ENCODE data around the gene CEP164. TPM values are rescaled to one million over a fixed set of nuclear protein-coding genes. Genes with fewer than 3 reads are reported as not detected.

Gene CEP164
- total RNA-seq, 1 donor from 2014 or later = 36.1 TPM

- no peak for DNase-seq (ENCODE audit: low read depth)
- Mint-ChIP-seq H3K4me3 (ENCODE audit: unreplicated experiment) (no peak overlapping the region), H3K9me3 (ENCODE audit: unreplicated experiment) (no peaks in the 10 kb centered on the region), H3K27ac (ENCODE audit: unreplicated experiment) (no peak overlapping the region), H3K36me3 (ENCODE audit: low read depth, unreplicated experiment) (no peaks in the 10 kb centered on the region), H3K4me1 (ENCODE audit: low read depth, unreplicated experiment) (no peaks in the 10 kb centered on the region), H3K27me3 (ENCODE audit: low read depth, unreplicated experiment) (peaks cover 58% of the 10 kb centered on the region)
- H3K36me3 ChIP-seq (ENCODE audit: insufficient read depth, low read length) = no peaks in the 10 kb centered on the region
- peak overlapping the region; percentile 56 for H3K4me2 ChIP-seq (ENCODE audit: low read length)
- peaks cover 11% of the 10 kb centered on the region for H3K27me3 ChIP-seq (ENCODE audit: insufficient read depth, low read length)
- no peak overlapping the region for H2AFZ ChIP-seq (ENCODE audit: low read depth, low read length)
- FAIRE-seq = no peak
- no peak for TF ChIP-seq EZH2 (IDR thresholded peaks at IDR 0.05; ENCODE audit: insufficient read depth, low read length)
- TF ChIP-seq CTCF (IDR thresholded peaks at IDR 0.05; ENCODE audit: insufficient read depth, low read depth, low read length) = no peak
- no peak overlapping the region for H3K4me3 ChIP-seq (ENCODE audit: insufficient read depth, low read depth, low read length)
- H4K20me1 ChIP-seq (ENCODE audit: insufficient read depth, low read length) = no peaks in the 10 kb centered on the region
- H3K4me1 ChIP-seq (ENCODE audit: insufficient read depth, low read length) = no peaks in the 10 kb centered on the region
- H3K9ac ChIP-seq (ENCODE audit: low read length) = no peak overlapping the region
- H3K27ac ChIP-seq (ENCODE audit: low read depth, low read length) = no peak overlapping the region
- no peaks in the 10 kb centered on the region for H3K9me3 ChIP-seq (ENCODE audit: insufficient read depth, low read depth, low read length)
- H3K79me2 ChIP-seq (ENCODE audit: insufficient read depth, low read length) = no peaks in the 10 kb centered on the region
These were observed 98.1 kb downstream of the CEP164 start for GRCh38 chr11:117425679-117426296.

- no peak overlapping the region for H3K4me3 ChIP-seq (ENCODE audit: insufficient read depth, low read depth, low read length)
- FAIRE-seq (peak; percentile 64), DNase-seq (ENCODE audit: low read depth) (no peak)
- no peak overlapping the region for H3K27ac ChIP-seq (ENCODE audit: low read depth, low read length)
- H3K27me3 ChIP-seq (ENCODE audit: insufficient read depth, low read length) = peaks cover 11% of the 10 kb centered on the region
- no peaks in the 10 kb centered on the region for H3K36me3 ChIP-seq (ENCODE audit: insufficient read depth, low read length)
- H3K4me1 Mint-ChIP-seq (ENCODE audit: low read depth, unreplicated experiment) = no peaks in the 10 kb centered on the region
- H3K4me2 ChIP-seq (ENCODE audit: low read length) = peak overlapping the region; percentile 56
- no peak overlapping the region for H3K4me3 Mint-ChIP-seq (ENCODE audit: unreplicated experiment)
- no peaks in the 10 kb centered on the region for H4K20me1 ChIP-seq (ENCODE audit: insufficient read depth, low read length)
- TF ChIP-seq CTCF (IDR thresholded peaks at IDR 0.05; ENCODE audit: insufficient read depth, low read depth, low read length) (peak; percentile 90), EZH2 (IDR thresholded peaks at IDR 0.05; ENCODE audit: insufficient read depth, low read length) (no peak)
- H3K36me3 Mint-ChIP-seq (ENCODE audit: low read depth, unreplicated experiment) = no peaks in the 10 kb centered on the region
- H3K9ac ChIP-seq (ENCODE audit: low read length) = no peak overlapping the region
- peaks cover 63% of the 10 kb centered on the region for H3K27me3 Mint-ChIP-seq (ENCODE audit: low read depth, unreplicated experiment)
- H2AFZ ChIP-seq (ENCODE audit: low read depth, low read length) = no peak overlapping the region
- no peaks in the 10 kb centered on the region for H3K9me3 ChIP-seq (ENCODE audit: insufficient read depth, low read depth, low read length)
- H3K4me1 ChIP-seq (ENCODE audit: insufficient read depth, low read length) = no peaks in the 10 kb centered on the region
- no peaks in the 10 kb centered on the region for H3K79me2 ChIP-seq (ENCODE audit: insufficient read depth, low read length)
- no peaks in the 10 kb centered on the region for H3K9me3 Mint-ChIP-seq (ENCODE audit: unreplicated experiment)
- no peak overlapping the region for H3K27ac Mint-ChIP-seq (ENCODE audit: unreplicated experiment)
These were observed 98.6 kb downstream of the CEP164 start for GRCh38 chr11:117426297-117426685.

- Histone ChIP-seq H3K27ac (ENCODE audit: low read depth, low read length) (no peak overlapping the region), H3K27me3 (ENCODE audit: insufficient read depth, low read length) (peaks cover 11% of the 10 kb centered on the region), H3K4me2 (ENCODE audit: low read length) (no peak overlapping the region), H3K4me1 (ENCODE audit: insufficient read depth, low read length) (no peaks in the 10 kb centered on the region), H4K20me1 (ENCODE audit: insufficient read depth, low read length) (no peaks in the 10 kb centered on the region), H3K36me3 (ENCODE audit: insufficient read depth, low read length) (no peaks in the 10 kb centered on the region), H3K9ac (ENCODE audit: low read length) (no peak overlapping the region), H2AFZ (ENCODE audit: low read depth, low read length) (no peak overlapping the region), H3K4me3 (ENCODE audit: insufficient read depth, low read depth, low read length) (no peak overlapping the region), H3K9me3 (ENCODE audit: insufficient read depth, low read depth, low read length) (no peaks in the 10 kb centered on the region), H3K79me2 (ENCODE audit: insufficient read depth, low read length) (no peaks in the 10 kb centered on the region)
- TF ChIP-seq EZH2 (IDR thresholded peaks at IDR 0.05; ENCODE audit: insufficient read depth, low read length) = no peak
- TF ChIP-seq CTCF (IDR thresholded peaks at IDR 0.05; ENCODE audit: insufficient read depth, low read depth, low read length) = no peak
- H3K36me3 Mint-ChIP-seq (ENCODE audit: low read depth, unreplicated experiment) = no peaks in the 10 kb centered on the region
- FAIRE-seq (no peak), DNase-seq (ENCODE audit: low read depth) (no peak)
- H3K27ac Mint-ChIP-seq (ENCODE audit: unreplicated experiment) = no peak overlapping the region
- peaks cover 61% of the 10 kb centered on the region for H3K27me3 Mint-ChIP-seq (ENCODE audit: low read depth, unreplicated experiment)
- no peaks in the 10 kb centered on the region for H3K9me3 Mint-ChIP-seq (ENCODE audit: unreplicated experiment)
- H3K4me1 Mint-ChIP-seq (ENCODE audit: low read depth, unreplicated experiment) = no peaks in the 10 kb centered on the region
- no peak overlapping the region for H3K4me3 Mint-ChIP-seq (ENCODE audit: unreplicated experiment)
These were observed 99.3 kb downstream of the CEP164 start for GRCh38 chr11:117426941-117427340.

All from astrocyte (in vitro differentiated cells and primary cell).